Neuronal stem cell (in vitro differentiated cells): ENCODE data around the gene SLC26A8.
A peak's percentile ranks its signal among the peaks of the same experiment; 100 is the strongest.

Source experiments
- DNase-seq: peaks from one replicate; pipeline ENCODE4 v3.0.0-alpha.2; 2013; ENCODE audit warnings: low spot score
- H2AFZ ChIP-seq: one replicate; pipeline ENCODE4 v1.6.1; 2013; ENCODE audit warnings: mild to moderate bottlenecking, low read length, inconsistent platforms
- H2AK5ac ChIP-seq: 2 replicates; pipeline ENCODE4 v1.6.1; 2013; ENCODE audit warnings: low read depth, mild to moderate bottlenecking, inconsistent platforms, low read length, moderate library complexity, mixed read lengths
- H2BK120ac ChIP-seq: 2 replicates; pipeline ENCODE4 v1.6.1; 2013; ENCODE audit warnings: low read depth, mild to moderate bottlenecking, inconsistent platforms, low read length, moderate library complexity, mixed read lengths
- H2BK12ac ChIP-seq: one replicate; pipeline ENCODE4 v1.6.1; 2013; ENCODE audit warnings: low read length, inconsistent platforms
- H2BK15ac ChIP-seq: 2 replicates; pipeline ENCODE4 v1.6.1; 2013; ENCODE audit warnings: mild to moderate bottlenecking, low read length, inconsistent platforms, mixed read lengths
- H2BK5ac ChIP-seq: one replicate; pipeline ENCODE4 v1.6.1; 2013; ENCODE audit warnings: inconsistent platforms, mild to moderate bottlenecking, low read length, moderate library complexity
- H3K14ac ChIP-seq: one replicate; pipeline ENCODE4 v1.6.1; 2013; ENCODE audit warnings: low read length, inconsistent platforms
- H3K18ac ChIP-seq: 2 replicates; pipeline ENCODE4 v1.6.1; 2013; ENCODE audit warnings: low read length, inconsistent platforms
- H3K23ac ChIP-seq: 2 replicates; pipeline ENCODE4 v1.6.1; 2013; ENCODE audit warnings: low read depth, mild to moderate bottlenecking, mixed read lengths, low read length, inconsistent platforms; ENCODE audit not compliant: poor library complexity
- H3K27ac ChIP-seq: replicated peaks from 3 replicates; pipeline ENCODE4 v1.5.1; 2013; ENCODE audit warnings: low read length, inconsistent platforms
- H3K27me3 ChIP-seq, 3 experiments: 2 replicates each; pipeline ENCODE4 v1.6.1; 2013; ENCODE audit warnings: low read length in 3 of 3, mild to moderate bottlenecking in 2 of 3, inconsistent platforms in 1 of 3, low read depth in 1 of 3, mixed read lengths in 1 of 3, moderate library complexity in 1 of 3; ENCODE audit not compliant: control insufficient read depth in 3 of 3, insufficient read depth in 3 of 3
- H3K36me3 ChIP-seq, 2 donors: replicated peaks in 1 of 2; 2 replicates each; pipeline ENCODE4 v1.6.1; 2013; ENCODE audit warnings: low read length in 2 of 2; ENCODE audit not compliant: control insufficient read depth in 2 of 2, insufficient read depth in 2 of 2
- H3K4ac ChIP-seq: 2 replicates; pipeline ENCODE4 v1.6.1; 2013; ENCODE audit warnings: inconsistent platforms, mild to moderate bottlenecking, low read length, moderate library complexity
- H3K4me1 ChIP-seq, 2 donors: 1 replicate in 1 of 2; 2 replicates in 1 of 2; pipeline ENCODE4 v1.6.1; 2013; ENCODE audit warnings: low read length in 2 of 2, low read depth in 1 of 2; ENCODE audit not compliant: control insufficient read depth in 2 of 2, insufficient read depth in 1 of 2
- H3K4me2 ChIP-seq: one replicate; pipeline ENCODE4 v1.6.1; 2013; ENCODE audit warnings: mild to moderate bottlenecking, low read length, inconsistent platforms; ENCODE audit not compliant: insufficient read depth, poor library complexity, severe bottlenecking
- H3K4me3 ChIP-seq, 2 donors: 2 replicates each; pipeline ENCODE4 v1.5.1; 2013; ENCODE audit warnings: low read length in 2 of 2, mild to moderate bottlenecking in 2 of 2, inconsistent platforms in 1 of 2, moderate library complexity in 1 of 2
- H3K79me1 ChIP-seq: one replicate; pipeline ENCODE4 v1.6.1; 2013; ENCODE audit warnings: low read depth, mild to moderate bottlenecking, inconsistent platforms, low read length, moderate library complexity
- H3K9ac ChIP-seq: one replicate; pipeline ENCODE4 v1.6.1; 2013; ENCODE audit warnings: mild to moderate bottlenecking, low read depth, low read length, inconsistent platforms; ENCODE audit not compliant: poor library complexity
- H3K9me3 ChIP-seq, 2 donors: replicated peaks in 1 of 2; 2 replicates each; pipeline versions ENCODE3 to v1.6.1; 2013; ENCODE audit warnings: low read length in 2 of 2, mild to moderate bottlenecking in 2 of 2, inconsistent platforms in 1 of 2, low read depth in 1 of 2, mixed read lengths in 1 of 2, moderate library complexity in 1 of 2; ENCODE audit not compliant: control insufficient read depth in 2 of 2, insufficient read depth in 1 of 2
- H4K8ac ChIP-seq: one replicate; pipeline ENCODE4 v1.6.1; 2013; ENCODE audit warnings: low read depth, mild to moderate bottlenecking, inconsistent platforms, low read length, moderate library complexity
- H4K91ac ChIP-seq: one replicate; pipeline ENCODE4 v1.6.1; 2013; ENCODE audit warnings: low read length, low read depth, mild to moderate bottlenecking, inconsistent platforms; ENCODE audit not compliant: poor library complexity
- WGBS, 2 donors: extraction: QIAGEN DNeasy Blood & Tissue Kit; methylation state at CpG; one replicate each; pipeline ENCODE4 v1.1.7; 2013; ENCODE audit warnings: missing lambda C conversion rate in 2 of 2, mixed read lengths in 1 of 2; ENCODE audit not compliant: insufficient read length in 2 of 2, insufficient replicate concordance in 1 of 2; ENCODE audit errors: extremely low coverage in 2 of 2; 5-methylcytosine and 5-hydroxymethylcytosine counted together

Gene SLC26A8

DNA sequence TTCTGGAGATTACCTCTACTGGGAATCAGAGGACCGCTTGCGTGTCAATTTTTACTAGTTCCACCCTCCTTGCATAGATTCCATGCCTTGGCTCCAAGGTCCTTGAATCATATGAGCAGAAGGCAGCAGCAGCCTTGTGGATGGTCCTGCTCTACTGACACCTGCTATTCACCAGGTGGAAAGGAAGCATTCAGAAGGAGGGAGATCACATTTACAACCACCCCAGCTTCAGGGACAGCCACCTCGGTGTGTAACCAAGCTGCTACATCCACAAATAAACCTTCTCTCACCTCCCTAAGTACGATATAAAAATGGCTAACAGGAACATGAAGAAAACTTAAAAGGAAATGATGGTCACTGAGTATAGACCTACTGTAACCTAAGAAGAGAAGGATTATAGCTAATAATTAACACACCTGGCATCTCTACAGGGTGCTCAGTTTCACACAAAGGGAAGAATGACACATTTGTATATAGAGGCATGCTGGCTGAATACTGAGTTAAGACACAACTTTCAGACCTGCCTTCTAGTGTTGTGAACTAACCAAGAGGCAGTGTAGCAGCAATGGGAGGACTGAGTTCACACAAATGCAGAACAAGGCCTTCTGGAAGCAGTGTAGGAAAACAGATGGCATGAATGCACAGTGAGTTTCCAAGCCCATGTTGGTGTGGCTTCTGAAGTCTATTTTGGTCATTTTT lies 57.2 kb downstream of the SLC26A8 start:
- Histone ChIP-seq H3K4me2 (no peak overlapping the region), H3K4ac (no peak overlapping the region), H2BK5ac (no peak overlapping the region), H2AK5ac (no peak overlapping the region), H3K18ac (no peak overlapping the region), H3K9ac (no peak overlapping the region), H2BK15ac (no peak overlapping the region), H3K27me3 (peaks cover 0 to 24% (median 0%) of the 10 kb centered on the region in 3 experiments), H3K9me3 (no peaks in the 10 kb centered on the region), H3K4me3 (no peak overlapping the region), H2BK12ac (no peak overlapping the region), H4K8ac (no peak overlapping the region), H3K4me1 (peaks cover 0 to 4% of the 10 kb centered on the region in 2 donors), H3K36me3 (no peaks in the 10 kb centered on the region), H2BK120ac (no peak overlapping the region), H4K91ac (no peak overlapping the region), H3K79me1 (no peaks in the 10 kb centered on the region), H2AFZ (no peak overlapping the region), H3K23ac (no peak overlapping the region), H3K27ac (no peak overlapping the region), H3K14ac (no peak overlapping the region)
- WGBS, 2 donors, result no CpG with 5 or more reads among the region's 4 CpGs
- no peak for DNase-seq

DNA sequence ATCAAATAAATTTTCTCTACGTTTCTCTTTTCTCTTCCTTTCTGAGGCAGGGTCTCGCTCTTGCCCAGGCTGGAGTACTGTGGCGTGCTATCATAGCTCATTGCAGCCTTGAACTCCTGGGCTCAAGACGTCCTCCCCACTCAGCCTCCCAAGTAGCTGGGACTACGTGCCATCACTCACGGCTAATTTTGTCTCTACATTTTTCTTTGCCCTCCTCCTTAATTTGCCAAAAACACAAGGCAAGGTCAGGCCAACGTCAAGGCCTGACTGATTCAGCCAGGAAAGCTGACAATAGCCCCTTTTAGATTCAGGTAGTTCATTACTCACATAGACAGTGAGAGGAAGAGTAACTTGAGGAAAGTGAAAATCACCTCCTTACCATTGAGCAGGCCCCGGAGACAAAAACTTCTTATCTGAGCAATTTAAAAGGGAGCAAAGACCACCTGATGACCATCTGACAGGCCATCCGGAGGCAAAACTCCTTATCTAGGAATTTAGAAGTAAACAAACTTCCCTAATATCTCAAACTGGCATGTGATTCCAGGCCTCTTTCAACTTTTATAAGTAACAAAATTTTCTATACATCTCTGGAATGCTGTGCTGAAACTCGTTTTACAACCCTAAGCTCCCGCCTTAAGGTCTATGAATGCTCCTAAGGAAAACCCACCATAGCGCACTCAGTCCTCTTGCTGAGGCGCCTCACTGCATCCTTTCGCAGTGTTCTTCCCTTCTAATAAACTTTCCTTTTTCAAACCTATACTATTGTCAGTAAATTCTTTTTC lies 61.5 kb downstream of the SLC26A8 start:
- Histone ChIP-seq H2AK5ac (no peak overlapping the region), H3K36me3 (no peaks in the 10 kb centered on the region), H3K9me3 (no peaks in the 10 kb centered on the region), H3K4me1 (peaks cover 0 to 4% of the 10 kb centered on the region in 2 donors), H4K8ac (no peak overlapping the region), H2AFZ (no peak overlapping the region), H3K27ac (no peak overlapping the region), H3K4me2 (no peak overlapping the region), H3K27me3 (peaks cover 0 to 42% (median 0%) of the 10 kb centered on the region in 3 experiments), H3K14ac (no peak overlapping the region), H2BK12ac (no peak overlapping the region), H3K18ac (no peak overlapping the region), H3K4me3 (no peak overlapping the region), H3K79me1 (no peaks in the 10 kb centered on the region), H2BK120ac (no peak overlapping the region), H3K9ac (no peak overlapping the region), H3K23ac (no peak overlapping the region), H2BK15ac (no peak overlapping the region), H4K91ac (no peak overlapping the region), H2BK5ac (no peak overlapping the region), H3K4ac (no peak overlapping the region)
- no CpG with 5 or more reads among the region's 14 CpGs for WGBS, 2 donors
- no peak for DNase-seq

DNA sequence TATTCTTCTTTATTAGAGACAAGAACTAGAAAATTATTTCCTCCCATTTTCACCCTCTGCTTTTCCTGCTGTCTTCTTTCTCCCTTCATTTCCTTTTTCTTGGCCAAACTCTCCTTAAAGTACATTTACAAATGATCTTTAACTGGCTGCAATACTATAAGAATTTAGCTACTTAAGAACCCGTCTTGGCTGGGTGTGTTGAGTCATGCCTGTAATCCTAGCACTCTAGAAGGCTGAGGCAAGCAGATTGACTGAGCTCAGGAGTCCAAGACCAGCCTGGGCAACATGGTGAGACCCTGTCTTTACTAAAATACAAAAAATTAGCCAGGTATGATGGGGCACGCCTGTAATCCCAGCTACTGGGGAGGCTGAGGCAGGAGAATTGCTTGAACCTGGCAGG lies 64.3 kb downstream of the SLC26A8 start:
- Histone ChIP-seq H3K4me1 (no peaks in the 10 kb centered on the region), H3K27ac (no peak overlapping the region), H3K4me3 (no peak overlapping the region), H3K23ac (no peak overlapping the region), H2AK5ac (no peak overlapping the region), H2BK15ac (no peak overlapping the region), H3K79me1 (no peaks in the 10 kb centered on the region), H3K14ac (no peak overlapping the region), H2BK5ac (no peak overlapping the region), H3K4me2 (no peak overlapping the region), H3K4ac (no peak overlapping the region), H4K8ac (no peak overlapping the region), H2BK120ac (no peak overlapping the region), H3K18ac (no peak overlapping the region), H2AFZ (no peak overlapping the region), H2BK12ac (no peak overlapping the region), H4K91ac (no peak overlapping the region), H3K9ac (no peak overlapping the region), H3K36me3 (no peaks in the 10 kb centered on the region), H3K27me3 (peaks cover 0 to 30% (median 0%) of the 10 kb centered on the region in 3 experiments), H3K9me3 (no peaks in the 10 kb centered on the region)
- DNase-seq, result no peak
- WGBS, 2 donors, result no CpG with 5 or more reads among the region's 2 CpGs

DNA sequence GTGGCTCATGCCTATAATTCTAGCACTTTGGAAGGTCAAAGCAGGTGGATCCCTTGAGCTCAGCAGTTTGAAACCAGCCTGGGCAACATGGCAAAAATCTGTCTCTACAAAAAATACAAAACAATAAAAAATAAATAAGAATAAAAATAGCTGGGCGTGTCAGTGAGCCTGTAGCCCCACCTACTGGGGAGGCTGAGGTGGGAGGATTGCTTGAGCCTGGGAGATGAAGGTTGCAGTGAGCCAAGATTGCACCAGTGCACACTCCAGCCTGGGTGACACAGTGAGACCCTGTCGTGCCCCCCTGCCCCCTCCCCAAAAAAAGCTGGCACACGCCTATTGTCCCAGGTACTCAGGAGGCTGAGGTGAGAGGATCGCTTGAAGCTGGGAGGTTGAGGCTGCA lies 68.5 kb downstream of the SLC26A8 start:
- Histone ChIP-seq H4K8ac (no peak overlapping the region), H3K23ac (peak overlapping the region; percentile 26), H3K4me3 (no peak overlapping the region), H3K27ac (no peak overlapping the region), H3K14ac (no peak overlapping the region), H2BK120ac (no peak overlapping the region), H2AFZ (no peak overlapping the region), H3K9ac (no peak overlapping the region), H3K18ac (no peak overlapping the region), H2BK5ac (no peak overlapping the region), H3K4ac (no peak overlapping the region), H3K79me1 (no peaks in the 10 kb centered on the region), H3K36me3 (no peaks in the 10 kb centered on the region), H2BK15ac (no peak overlapping the region), H4K91ac (no peak overlapping the region), H2AK5ac (no peak overlapping the region), H3K4me1 (peaks cover 0 to 2% of the 10 kb centered on the region in 2 donors), H3K9me3 (peaks cover 0 to 1% of the 10 kb centered on the region in 2 donors), H3K4me2 (no peak overlapping the region), H2BK12ac (no peak overlapping the region), H3K27me3 (peaks cover 0 to 29% (median 0%) of the 10 kb centered on the region in 3 experiments)
- WGBS, 2 donors, result no CpG with 5 or more reads among the region's 4 CpGs
- DNase-seq, result no peak
